Uterus (tissue), 2 donors: ENCODE measurements around the gene ATP11A.

Source experiments
- CTCF ChIP-seq, 4 experiments: fragments of 200-600 bp in 2 of 4; fragments of 450-650 bp in 2 of 4; sonication (generic) in 2 of 4; IDR thresholded peaks; one replicate each; pipeline ENCODE4 v1.5.1; 2016 to 2019; ENCODE audit warnings: antibody characterized with exemption in 4 of 4, mild to moderate bottlenecking in 2 of 4, moderate library complexity in 1 of 4
- POLR2A ChIP-seq, 2 donors: fragments of 450-650 bp; IDR thresholded peaks; one replicate each; pipeline ENCODE4 v1.6.1; 2016; ENCODE audit warnings: antibody characterized with exemption in 2 of 2, mild to moderate bottlenecking in 1 of 2, moderate library complexity in 1 of 2

GRCh38 chr13:112762690-112763080, 72.8 kb downstream of the ATP11A start:
- no peak for TF ChIP-seq CTCF (IDR thresholded peaks at IDR 0.05)
- no peak for TF ChIP-seq POLR2A (IDR thresholded peaks at IDR 0.05)
